ENCODE data around the gene DDX49.

DNA sequence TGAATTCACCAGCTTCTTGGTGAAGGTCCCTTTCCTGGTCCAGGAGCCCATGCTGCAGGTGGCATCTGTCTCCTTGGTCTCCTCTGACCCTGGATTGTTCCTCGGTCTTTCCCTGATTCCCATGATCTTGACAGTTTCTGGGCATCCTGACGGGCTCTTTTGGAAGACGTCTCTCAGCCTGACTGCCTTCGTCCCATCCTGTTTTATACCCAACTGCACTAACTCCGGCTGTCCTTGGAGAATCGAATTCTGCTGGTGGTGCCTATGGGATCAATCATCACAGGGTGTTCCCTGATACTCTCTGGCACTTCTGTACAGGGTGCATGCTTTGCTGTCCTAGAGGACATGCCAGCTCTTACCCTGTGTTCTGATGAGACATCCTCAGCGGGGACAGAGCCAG, 42.6 kb upstream of the DDX49 start:
- TF ChIP-seq, protein P1, sequence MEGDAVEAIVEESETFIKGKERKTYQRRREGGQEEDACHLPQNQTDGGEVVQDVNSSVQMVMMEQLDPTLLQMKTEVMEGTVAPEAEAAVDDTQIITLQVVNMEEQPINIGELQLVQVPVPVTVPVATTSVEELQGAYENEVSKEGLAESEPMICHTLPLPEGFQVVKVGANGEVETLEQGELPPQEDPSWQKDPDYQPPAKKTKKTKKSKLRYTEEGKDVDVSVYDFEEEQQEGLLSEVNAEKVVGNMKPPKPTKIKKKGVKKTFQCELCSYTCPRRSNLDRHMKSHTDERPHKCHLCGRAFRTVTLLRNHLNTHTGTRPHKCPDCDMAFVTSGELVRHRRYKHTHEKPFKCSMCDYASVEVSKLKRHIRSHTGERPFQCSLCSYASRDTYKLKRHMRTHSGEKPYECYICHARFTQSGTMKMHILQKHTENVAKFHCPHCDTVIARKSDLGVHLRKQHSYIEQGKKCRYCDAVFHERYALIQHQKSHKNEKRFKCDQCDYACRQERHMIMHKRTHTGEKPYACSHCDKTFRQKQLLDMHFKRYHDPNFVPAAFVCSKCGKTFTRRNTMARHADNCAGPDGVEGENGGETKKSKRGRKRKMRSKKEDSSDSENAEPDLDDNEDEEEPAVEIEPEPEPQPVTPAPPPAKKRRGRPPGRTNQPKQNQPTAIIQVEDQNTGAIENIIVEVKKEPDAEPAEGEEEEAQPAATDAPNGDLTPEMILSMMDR (IDR thresholded peaks at IDR 0.05): no peak
- TF ChIP-seq EZH2 (IDR thresholded peaks at IDR 0.05; ENCODE audit: borderline replicate concordance, insufficient read depth, low read depth, low read length, poor library complexity, severe bottlenecking): no peak
